GM19467 (cell line): ENCODE results near the gene PNLDC1.

Experiments
- ATAC-seq: cut with Tn5 transposase; IDR thresholded peaks from one replicate; pipeline ENCODE4 v1.9.1; 2021; ENCODE audit warnings: mild to moderate bottlenecking, moderate library complexity; ENCODE audit not compliant: unreplicated experiment

The PNLDC1 gene, protein sequence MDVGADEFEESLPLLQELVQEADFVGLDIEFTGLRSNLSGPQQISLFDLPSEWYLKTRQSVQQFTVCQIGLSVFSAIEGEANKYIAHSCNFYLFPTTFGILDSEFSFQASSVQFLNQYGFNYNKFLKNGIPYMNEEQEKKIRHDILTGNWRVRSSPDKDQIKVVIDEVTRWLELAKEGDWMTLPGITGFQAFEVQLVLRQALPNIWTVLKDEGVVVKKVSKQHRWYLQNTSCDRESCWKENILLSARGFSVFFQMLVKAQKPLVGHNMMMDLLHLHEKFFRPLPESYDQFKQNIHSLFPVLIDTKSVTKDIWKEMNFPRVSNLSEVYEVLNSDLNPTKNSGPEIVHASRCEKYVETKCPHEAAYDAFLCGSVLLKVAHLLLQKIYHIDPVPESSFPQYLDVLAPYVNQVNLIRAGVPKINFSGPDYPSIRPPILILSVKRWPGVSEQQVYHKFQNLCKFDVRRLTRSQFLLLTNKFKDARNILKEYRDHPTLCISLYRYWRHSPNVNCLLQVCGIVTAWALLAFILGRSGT

DNA sequence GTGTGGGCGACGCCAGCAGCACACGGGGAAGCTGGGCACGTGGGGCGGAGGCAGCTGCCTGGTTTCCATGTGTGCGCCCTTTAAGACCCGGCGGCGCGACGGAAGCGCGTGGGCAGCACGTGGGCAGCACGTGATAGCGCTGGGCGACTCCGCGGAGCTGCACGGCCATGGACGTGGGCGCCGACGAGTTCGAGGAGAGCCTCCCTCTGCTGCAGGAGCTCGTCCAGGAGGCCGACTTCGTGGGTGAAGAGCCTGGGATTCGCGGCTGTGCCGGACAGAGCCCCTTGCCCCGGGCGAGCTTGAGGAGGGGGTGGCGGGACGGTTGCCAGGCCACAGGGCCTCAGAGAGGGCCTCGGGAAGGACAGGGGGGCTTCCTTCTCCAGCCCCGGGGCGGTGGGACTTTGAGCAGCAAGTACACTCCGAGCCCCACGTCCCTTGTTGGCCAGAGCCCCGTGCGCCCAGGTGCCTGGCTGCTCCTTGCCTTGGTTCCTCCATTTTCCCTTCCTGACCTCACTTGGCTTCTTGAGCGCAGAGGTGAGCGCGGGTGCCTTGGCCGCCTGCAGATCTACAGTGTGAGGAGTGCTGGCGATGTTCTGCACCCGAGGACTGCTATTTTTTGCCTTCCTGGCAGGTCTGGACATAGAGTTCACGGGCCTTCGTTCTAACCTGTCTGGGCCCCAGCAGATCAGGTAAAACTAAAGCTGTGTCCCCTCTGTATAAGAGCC lies at the start of gene PNLDC1:
PNLDC1 (plus strand) TSS at position 136 of the 725 bp plus-strand sequence; CDS start at position 168, 32 bp downstream.
- no peak for ATAC-seq

DNA sequence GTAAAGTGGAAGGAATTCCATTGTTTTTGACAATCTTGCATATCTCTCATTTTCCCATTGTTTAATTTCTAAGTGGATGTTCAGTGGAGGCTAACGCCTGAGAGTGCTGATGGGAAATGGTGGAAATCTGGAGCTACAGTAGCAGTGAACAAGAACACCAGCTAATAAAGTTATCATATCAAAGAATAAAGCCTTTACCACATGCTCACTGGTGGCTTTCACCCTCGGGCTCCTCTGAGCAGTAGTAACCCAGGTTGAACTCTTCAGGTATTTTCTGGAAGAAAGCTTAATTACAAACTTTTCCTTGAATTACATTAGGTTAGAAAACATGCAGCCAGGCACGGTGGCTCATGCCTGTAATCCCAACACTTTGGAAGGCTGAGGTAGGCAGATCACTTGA lies 48.6 kb upstream of the PNLDC1 start:
- ATAC-seq = no peak

GRCh38 chr6:159753081-159753872 lies 46.8 kb upstream of the PNLDC1 start:
- no peak for ATAC-seq

DNA sequence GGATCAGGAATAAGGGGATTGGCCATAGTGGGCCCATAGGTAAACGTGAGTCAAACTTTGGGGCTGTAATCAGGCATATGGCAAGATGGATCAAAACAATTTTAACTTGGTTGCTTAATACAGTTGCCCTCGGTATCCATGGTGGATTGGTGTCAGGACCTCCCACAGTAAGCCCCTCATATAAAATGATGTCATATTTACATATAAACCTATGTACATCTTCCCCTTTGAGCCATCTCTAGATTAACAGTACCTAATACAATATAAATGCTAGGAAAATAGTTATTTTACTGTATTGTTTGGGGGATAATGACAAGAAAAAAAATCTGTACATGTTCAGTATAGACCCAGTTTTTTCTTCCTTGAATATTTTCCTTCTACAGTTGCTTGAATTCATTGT lies 45.7 kb upstream of the PNLDC1 start:
- ATAC-seq = no peak

DNA sequence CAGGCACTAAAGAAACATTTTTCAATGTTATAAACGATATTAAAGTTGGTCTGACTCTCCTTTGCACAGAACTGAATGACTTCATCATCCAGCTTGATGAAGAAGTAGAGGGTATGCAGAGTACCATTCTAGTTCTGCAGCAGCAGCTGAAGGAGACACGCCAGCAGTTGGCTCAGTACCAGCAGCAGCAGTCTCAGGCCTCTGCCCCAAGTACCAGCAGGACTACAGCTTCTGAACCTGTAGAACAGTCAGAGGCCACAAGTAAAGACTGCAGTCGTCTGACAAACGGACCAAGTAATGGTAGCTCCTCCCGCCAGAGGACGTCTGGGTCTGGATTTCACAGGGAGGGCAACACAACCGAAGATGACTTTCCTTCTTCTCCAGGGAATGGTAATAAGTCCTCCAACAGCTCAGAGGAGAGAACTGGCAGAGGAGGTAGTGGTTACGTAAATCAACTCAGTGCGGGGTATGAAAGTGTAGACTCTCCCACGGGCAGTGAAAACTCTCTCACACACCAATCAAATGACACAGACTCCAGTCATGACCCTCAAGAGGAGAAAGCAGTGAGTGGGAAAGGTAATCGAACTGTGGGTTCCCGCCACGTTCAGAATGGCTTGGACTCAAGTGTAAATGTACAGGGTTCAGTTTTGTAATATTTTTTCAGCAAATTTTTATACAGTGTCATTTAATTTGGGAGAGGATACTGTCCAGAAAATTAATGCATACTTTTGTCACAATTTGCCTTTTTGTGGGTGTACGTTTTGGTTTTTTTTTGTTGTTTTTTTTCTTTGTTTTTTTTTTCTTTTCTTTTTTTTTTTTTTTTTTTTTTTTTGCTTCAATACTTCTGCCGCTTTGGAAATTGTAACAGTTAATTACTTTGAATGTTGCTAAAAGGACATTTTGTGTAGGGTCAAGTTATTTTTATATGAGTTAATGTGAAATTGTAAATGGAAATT lies 44.8 kb upstream of the PNLDC1 start:
- no peak for ATAC-seq

- no peak for ATAC-seq
Observed at GRCh38 chr6:159756508-159756907, 43.6 kb upstream of the PNLDC1 start.

- ATAC-seq = no peak
Observed at GRCh38 chr6:159758031-159759001, 41.8 kb upstream of the PNLDC1 start.

DNA sequence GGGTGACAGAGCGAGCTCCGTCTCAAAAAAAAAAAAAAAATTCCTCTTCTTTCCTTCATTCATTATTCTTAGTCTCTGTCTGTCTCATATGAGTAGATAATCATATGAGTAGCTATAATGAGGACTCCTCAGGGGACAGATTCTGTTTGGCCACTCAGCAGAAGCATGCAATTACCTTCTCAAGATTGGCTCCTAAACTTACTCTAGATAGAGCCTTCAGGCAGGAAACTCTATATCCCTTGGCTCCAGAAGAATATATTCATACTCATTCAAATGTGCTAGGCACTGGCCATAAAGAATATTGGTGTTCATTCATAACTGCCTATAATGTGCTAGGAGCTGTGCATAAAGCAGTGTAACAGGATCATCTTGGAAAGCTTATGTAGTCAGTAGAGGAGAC lies 40.4 kb upstream of the PNLDC1 start:
- no peak for ATAC-seq

DNA sequence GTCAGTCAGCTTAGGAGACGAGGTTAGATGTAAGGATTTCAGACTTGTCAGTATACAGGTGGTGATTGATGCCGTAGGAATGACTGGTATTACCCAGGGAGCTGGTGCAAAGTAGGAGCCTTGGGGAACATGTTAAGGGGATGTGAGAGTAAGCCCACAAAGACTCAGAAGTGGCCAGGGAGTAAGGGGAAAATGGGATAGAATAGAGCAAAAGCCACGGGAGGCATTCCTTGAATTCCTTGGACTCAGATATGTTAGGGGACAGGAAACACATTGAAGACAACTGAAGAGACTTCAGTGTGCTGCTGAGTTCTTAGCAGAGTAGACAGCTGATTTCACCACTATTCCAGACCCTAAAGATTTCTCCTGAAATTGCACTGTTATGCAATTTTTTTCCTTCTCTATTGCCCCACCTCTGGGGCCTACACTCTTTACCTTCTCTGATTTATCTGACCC lies 39.4 kb upstream of the PNLDC1 start:
- ATAC-seq = no peak

GRCh38 chr6:159761129-159761872 lies 38.8 kb upstream of the PNLDC1 start:
- ATAC-seq = peak; percentile 0

GRCh38 chr6:159761873-159762680 lies 38.0 kb upstream of the PNLDC1 start, which contains the start of gene ACAT2:
TSS of gene ACAT2 (plus strand) at chr6:159762045. CDS start at chr6:159762088, 43 bp downstream.
- ATAC-seq = peak; percentile 99

DNA sequence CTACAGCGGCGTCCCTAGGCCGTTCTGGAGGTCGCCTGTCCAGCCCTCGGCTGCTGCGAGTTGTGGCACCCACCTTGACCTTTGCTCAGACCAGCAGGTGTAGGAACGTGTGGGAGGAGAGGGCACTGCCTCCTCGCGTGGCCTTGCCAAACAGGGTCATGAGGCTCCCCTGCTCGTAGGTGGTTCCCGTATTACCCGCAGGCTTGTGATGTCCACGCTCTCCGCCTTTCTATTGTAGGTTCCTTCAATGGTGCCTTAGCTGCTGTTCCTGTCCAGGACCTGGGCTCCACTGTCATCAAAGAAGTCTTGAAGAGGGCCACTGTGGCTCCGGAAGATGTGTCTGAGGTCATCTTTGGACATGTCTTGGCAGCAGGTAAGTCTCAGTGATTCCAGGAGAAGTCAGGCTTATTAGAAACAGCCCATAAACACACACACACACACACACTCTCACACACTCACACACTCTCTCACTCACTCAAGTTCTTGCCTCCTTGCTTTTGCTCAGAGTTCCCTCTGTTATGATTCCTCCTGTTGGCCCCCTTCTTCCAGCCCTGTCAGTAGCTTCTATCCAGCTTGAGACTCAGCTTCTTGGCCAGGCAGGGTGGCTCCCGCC lies 37.3 kb upstream of the PNLDC1 start:
- no peak for ATAC-seq

- ATAC-seq = no peak
Observed at GRCh38 chr6:159766906-159767305, 33.2 kb upstream of the PNLDC1 start.

DNA sequence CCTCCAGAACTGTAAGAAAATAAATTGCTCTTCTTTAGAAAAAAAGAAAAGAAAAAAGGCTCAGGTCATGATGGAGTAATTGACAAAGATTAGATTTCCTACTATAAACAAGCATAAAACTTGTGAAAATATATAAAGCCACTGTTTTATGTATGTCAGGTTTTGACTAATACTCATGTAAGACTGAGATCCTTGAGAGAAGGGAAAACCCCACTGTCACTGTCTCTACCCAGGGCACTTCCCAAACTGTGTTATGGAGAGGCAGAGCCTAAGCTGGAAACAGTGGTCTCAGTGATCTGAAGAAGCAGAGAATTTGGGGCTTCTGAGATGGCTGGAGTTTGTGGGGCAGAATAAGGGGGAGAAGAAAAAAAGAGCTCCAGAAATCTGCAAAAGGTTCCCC lies 30.6 kb upstream of the PNLDC1 start:
- no peak for ATAC-seq

DNA sequence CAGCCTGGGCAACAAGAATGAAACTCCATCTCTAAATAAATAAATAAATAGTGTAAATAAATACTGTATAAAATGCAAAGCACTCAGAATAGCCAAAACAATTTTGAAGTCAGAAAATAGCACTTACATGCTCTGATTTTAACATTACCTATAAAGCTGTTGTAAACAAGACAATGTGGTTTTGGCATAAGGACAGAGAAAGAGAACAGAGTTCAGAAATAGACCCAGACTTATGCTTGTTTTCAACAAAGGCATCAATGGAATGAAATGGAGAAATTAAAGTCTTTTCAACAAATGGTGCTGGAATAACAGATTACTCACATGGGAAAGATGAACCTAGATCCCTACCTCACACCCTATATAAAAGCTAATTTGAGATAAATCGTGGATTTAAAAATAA lies 27.9 kb upstream of the PNLDC1 start:
- ATAC-seq = no peak

DNA sequence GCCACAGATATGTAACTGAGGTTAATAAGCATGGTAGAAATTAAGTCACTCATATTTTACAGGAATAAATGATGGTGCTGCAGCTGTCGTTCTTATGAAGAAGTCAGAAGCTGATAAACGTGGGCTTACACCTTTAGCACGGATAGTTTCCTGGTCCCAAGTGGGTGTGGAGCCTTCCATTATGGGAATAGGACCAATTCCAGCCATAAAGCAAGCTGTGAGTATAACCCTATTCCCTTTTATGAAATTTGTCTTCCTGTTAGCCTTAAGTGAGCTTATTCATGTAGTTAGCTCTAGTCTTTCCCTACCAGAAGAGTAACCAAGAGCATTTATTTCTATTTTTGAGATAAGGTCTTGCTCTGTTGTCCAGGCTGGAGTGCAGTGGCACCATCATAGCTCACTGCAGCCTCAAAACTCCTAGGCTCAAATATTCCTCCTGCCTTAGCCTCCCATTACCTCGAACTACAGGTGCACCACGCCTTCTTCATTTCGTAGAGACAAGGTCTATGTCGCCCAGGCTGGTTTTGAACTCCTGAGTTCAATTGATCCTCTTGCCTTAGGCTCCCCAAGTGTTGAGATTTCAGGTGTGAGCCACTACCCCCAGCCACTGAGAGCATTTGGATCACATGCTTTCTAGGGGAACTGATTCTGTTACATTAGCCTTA lies 22.7 kb upstream of the PNLDC1 start:
- no peak for ATAC-seq
